GM12874 (cell line): ENCODE data around the gene PSMB4.

Source experiments
- TF ChIP-seq, protein P1 (sequence below): IDR thresholded peaks from 2 replicates; pipeline ENCODE4 v1.5.1; 2011; ENCODE audit warnings: low read depth, mild to moderate bottlenecking, control low read depth, low read length, moderate library complexity; ENCODE audit not compliant: insufficient read depth

The PSMB4 gene

DNA sequence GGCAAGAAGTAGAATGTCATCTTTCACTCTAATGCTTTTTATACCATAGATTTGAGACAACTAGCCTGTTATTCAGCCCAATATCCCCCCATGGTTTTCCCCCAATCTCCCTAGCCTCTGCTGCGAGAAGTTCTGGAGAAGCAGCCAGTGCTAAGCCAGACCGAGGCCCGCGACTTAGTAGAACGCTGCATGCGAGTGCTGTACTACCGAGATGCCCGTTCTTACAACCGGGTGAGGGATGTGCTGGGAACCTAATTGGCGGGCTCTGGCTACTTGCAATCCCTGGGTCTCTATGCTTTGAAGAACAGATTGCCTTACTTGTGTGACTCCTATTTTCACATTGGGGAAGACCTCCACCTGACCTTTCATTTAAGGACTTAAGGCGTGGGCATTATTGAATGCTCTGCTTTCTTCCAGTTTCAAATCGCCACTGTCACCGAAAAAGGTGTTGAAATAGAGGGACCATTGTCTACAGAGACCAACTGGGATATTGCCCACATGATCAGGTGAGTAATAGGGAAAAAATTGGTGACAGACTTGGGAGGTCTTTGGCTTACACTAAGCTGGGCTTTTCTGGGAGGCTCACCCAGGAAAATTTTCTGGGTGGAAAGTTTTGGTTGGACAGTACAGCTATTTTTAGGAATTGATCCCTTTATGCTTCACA is 1.9 kb downstream of the PSMB4 start:
- TF ChIP-seq, protein P1, sequence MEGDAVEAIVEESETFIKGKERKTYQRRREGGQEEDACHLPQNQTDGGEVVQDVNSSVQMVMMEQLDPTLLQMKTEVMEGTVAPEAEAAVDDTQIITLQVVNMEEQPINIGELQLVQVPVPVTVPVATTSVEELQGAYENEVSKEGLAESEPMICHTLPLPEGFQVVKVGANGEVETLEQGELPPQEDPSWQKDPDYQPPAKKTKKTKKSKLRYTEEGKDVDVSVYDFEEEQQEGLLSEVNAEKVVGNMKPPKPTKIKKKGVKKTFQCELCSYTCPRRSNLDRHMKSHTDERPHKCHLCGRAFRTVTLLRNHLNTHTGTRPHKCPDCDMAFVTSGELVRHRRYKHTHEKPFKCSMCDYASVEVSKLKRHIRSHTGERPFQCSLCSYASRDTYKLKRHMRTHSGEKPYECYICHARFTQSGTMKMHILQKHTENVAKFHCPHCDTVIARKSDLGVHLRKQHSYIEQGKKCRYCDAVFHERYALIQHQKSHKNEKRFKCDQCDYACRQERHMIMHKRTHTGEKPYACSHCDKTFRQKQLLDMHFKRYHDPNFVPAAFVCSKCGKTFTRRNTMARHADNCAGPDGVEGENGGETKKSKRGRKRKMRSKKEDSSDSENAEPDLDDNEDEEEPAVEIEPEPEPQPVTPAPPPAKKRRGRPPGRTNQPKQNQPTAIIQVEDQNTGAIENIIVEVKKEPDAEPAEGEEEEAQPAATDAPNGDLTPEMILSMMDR, result no peak

DNA sequence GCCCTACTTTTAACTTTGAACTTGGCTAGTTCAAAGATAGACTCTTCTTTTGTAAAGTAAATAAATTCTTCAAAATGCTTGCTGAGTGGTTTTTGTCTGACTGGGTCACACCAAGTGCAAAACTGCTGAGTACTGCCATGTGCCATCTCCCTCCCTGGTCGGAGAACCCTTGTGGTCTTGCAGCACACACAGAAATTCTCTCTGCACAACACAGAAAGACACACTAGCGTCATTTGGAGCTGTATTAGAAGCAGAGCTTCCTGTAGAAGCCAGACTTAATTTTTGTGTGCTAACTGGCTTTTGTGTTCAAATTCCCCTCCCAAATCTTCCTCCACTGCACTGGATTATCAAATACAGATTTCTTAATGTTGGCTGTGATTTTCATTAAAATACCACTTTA is 2.5 kb downstream of the PSMB4 start:
- TF ChIP-seq, protein P1, result no peak

DNA sequence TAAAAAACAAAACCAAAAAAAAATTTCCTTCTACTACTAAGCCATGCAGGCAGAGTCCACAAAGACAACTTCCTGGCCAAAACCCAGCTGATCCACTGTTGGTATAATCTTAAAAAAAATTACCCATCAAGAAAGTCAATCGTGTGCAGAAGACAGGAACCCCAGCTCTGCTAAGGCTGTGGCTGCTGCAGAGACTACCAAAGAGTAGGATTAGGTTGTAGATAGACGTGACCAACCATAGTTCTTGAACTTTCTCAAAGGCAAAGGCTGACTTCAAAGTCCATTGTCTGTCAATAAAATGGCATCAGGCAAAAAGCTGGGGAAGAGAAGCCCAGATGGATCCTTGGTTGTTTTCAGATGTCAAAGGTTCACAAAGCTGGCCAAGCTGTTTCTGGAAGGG is 3.4 kb downstream of the PSMB4 start:
- TF ChIP-seq, protein P1, result no peak

DNA sequence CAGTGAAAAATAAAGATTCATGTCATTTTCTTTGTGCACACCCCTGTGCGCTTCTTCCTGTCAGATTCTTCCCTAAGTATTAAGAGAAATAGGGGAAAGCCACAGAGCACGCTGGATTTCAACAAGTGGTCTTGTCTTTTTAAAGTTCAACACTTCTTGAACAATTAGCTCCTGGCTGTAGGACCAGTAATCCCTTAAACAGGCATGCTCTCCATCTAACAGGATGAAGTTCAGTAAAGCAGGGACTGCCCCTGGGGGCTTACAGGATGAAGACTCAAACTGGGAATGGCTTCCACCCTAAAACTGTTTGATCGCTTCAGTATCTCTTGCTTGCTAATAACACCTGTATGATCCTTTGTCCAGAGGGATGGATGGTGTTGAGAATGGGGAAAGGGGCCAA is 4.2 kb downstream of the PSMB4 start:
- TF ChIP-seq, protein P1, result no peak

DNA sequence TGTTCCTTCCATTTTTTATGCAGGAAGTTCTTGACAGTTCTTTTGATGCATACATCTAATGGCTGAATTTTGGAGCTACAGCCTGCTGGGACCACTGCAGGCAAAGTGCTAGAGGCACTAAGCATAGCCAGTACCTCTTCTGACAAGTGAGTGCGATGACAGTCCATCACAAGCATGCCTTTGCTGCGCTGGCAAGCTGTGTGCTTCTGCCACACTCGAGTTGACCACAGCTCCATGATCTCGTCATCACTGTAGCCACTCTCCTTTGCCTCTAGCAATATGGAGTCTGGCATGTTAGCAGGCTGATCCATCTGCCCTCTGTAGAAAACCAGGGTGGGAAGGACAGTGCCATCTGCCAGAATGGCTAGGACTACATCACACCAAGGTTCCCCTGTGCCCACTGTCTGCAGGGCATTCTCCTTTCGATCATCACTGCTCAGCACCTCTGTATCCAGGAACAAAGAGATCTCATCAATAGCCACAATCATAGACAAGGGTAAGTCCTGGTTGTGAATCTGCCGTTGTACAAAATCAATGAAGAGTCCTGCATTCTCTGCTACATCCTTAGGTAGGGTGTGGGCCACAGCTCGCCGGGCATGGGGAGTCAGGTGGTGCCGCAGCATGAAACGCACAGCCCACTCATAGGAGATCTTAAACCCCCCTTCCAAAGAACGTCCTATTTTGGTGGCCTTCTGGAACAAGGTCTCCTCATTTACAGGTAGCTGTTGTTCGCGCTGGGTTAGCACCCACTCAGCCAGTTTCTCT is 6.0 kb downstream of the PSMB4 start:
- TF ChIP-seq, protein P1, result no peak

- TF ChIP-seq, protein P1, result no peak
Observed at GRCh38 chr1:151406176-151406575, 6.8 kb downstream of the PSMB4 start.

DNA sequence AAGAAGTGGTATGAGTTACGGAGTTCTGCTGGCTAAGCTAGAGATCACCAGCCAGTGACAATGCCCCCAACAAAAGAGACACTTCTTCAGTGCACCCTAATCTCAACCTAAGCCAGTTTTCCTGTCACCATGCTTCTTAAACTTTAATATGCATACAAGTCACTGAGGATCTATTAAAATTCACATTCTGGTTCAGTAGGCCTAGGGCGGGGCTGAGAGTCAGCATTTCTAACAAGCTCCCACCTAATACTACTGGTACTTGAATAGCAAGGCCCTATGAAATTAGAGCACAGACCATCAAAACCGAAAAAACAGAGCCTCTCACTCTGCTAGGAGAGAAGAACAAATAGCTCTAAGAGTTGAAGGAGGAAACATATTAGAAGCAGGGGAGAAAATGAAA is 7.9 kb downstream of the PSMB4 start:
- TF ChIP-seq, protein P1, result no peak
